MM.1S (cell line): ENCODE results near the gene CACNA1G.

Experiments
- DNase-seq: peaks from one replicate; pipeline ENCODE4 v3.0.0-alpha.2; 2015
- H2AFZ ChIP-seq: fragments of 300-600 bp; sonication (generic); 2 replicates; pipeline ENCODE4 v1.6.0; 2016; ENCODE audit warnings: antibody characterized with exemption, low read length
- H3F3A ChIP-seq: fragments of 300-600 bp; sonication (generic); 2 replicates; pipeline ENCODE4 v1.6.1; 2016; ENCODE audit warnings: mild to moderate bottlenecking, antibody characterized with exemption, low read length, moderate library complexity, mixed read lengths; ENCODE audit not compliant: insufficient read depth
- H3K27ac ChIP-seq: fragments of 300-600 bp; sonication (generic); 2 replicates; pipeline ENCODE4 v1.5.1; 2016; ENCODE audit warnings: mild to moderate bottlenecking, low read length
- H3K27me3 ChIP-seq: fragments of 300-600 bp; sonication (generic); replicated peaks from 2 replicates; pipeline ENCODE4 v1.6.0; 2016; ENCODE audit warnings: low read length; ENCODE audit not compliant: insufficient read depth
- H3K36me3 ChIP-seq: fragments of 300-600 bp; sonication (generic); replicated peaks from 2 replicates; pipeline ENCODE4 v1.6.1; 2016; ENCODE audit warnings: mild to moderate bottlenecking, low read length, mixed read lengths; ENCODE audit not compliant: insufficient read depth
- H3K4me1 ChIP-seq: fragments of 300-600 bp; sonication (generic); 2 replicates; pipeline ENCODE4 v1.6.1; 2016; ENCODE audit warnings: low read length, mixed read lengths
- H3K4me2 ChIP-seq: fragments of 300-600 bp; sonication (generic); 2 replicates; pipeline ENCODE4 v1.6.0; 2016; ENCODE audit warnings: low read depth, low read length
- H3K4me3 ChIP-seq: fragments of 300-600 bp; sonication (generic); 2 replicates; pipeline ENCODE4 v1.5.1; 2016; ENCODE audit warnings: low read length, mixed read lengths
- H3K79me2 ChIP-seq: fragments of 300-600 bp; sonication (generic); 2 replicates; pipeline ENCODE4 v1.6.1; 2016; ENCODE audit warnings: mixed run types, low read length, mixed read lengths
- H3K9ac ChIP-seq: fragments of 300-600 bp; sonication (generic); 2 replicates; pipeline ENCODE4 v1.6.1; 2016; ENCODE audit warnings: low read length, mixed read lengths
- H3K9me2 ChIP-seq: fragments of 300-600 bp; sonication (generic); replicated peaks from 2 replicates; pipeline ENCODE4 v1.6.1; 2016; ENCODE audit warnings: mild to moderate bottlenecking, low read length, mixed read lengths; ENCODE audit not compliant: insufficient read depth
- H3K9me3 ChIP-seq: fragments of 300-600 bp; sonication (generic); replicated peaks from 2 replicates; pipeline ENCODE4 v1.6.1; 2016; ENCODE audit warnings: mild to moderate bottlenecking, low read length, mixed read lengths; ENCODE audit not compliant: insufficient read depth
- H4K20me1 ChIP-seq: fragments of 300-600 bp; sonication (generic); 2 replicates; pipeline ENCODE4 v1.6.1; 2016; ENCODE audit warnings: mild to moderate bottlenecking, low read length, moderate library complexity, mixed read lengths; ENCODE audit not compliant: insufficient read depth
- EZH2 ChIP-seq: fragments of 300-600 bp; sonication (generic); optimal IDR thresholded peaks from 2 replicates; pipeline ENCODE3; 2017; ENCODE audit warnings: low read depth, mild to moderate bottlenecking, antibody characterized with exemption, low read length, mixed read lengths
- EZH2phosphoT487 ChIP-seq: fragments of 300-600 bp; sonication (generic); IDR thresholded peaks from 2 replicates; pipeline ENCODE4 v1.6.1; 2018; ENCODE audit warnings: antibody characterized with exemption, low read length
- TF ChIP-seq, protein P1 (sequence below): fragments of 300-600 bp; sonication (generic); IDR thresholded peaks from 2 replicates; pipeline ENCODE4 v1.5.1; 2016; ENCODE audit warnings: antibody characterized with exemption, low read length, mixed read lengths

Gene CACNA1G

DNA sequence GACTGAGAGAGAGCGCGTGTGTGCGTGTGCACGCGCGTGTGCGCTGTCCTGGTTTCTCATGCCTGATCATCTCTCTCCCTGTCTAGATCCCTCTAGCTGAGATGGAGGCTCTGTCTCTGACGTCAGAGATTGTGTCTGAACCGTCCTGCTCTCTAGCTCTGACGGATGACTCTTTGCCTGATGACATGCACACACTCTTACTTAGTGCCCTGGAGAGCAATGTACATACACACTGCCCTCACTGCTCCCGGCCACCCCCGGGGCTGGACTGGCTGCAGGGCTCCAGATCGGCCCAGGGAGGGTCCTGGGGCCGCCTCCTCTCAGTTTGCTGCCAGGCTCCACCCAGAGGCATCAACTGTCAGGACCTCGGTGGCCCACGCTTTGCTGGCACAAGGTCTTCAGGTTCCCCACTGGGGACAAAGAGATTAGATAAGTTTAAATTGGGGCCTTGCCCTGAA lies 61.1 kb downstream of the CACNA1G start:
- no peaks in the 10 kb centered on the region for H3K36me3 ChIP-seq
- H4K20me1 ChIP-seq = no peaks in the 10 kb centered on the region
- H2AFZ ChIP-seq = no peak overlapping the region
- H3F3A ChIP-seq = no peaks in the 10 kb centered on the region
- H3K9me3 ChIP-seq = no peaks in the 10 kb centered on the region
- no peaks in the 10 kb centered on the region for H3K4me1 ChIP-seq
- no peak overlapping the region for H3K4me3 ChIP-seq
- peaks cover 64% of the 10 kb centered on the region for H3K27me3 ChIP-seq
- DNase-seq = no peak
- no peak overlapping the region for H3K27ac ChIP-seq
- H3K4me2 ChIP-seq = no peak overlapping the region
- H3K79me2 ChIP-seq = no peaks in the 10 kb centered on the region
- no peaks in the 10 kb centered on the region for H3K9me2 ChIP-seq
- H3K9ac ChIP-seq = no peak overlapping the region
- no peak for TF ChIP-seq EZH2phosphoT487
- TF ChIP-seq EZH2 = no peak
- TF ChIP-seq, protein P1, sequence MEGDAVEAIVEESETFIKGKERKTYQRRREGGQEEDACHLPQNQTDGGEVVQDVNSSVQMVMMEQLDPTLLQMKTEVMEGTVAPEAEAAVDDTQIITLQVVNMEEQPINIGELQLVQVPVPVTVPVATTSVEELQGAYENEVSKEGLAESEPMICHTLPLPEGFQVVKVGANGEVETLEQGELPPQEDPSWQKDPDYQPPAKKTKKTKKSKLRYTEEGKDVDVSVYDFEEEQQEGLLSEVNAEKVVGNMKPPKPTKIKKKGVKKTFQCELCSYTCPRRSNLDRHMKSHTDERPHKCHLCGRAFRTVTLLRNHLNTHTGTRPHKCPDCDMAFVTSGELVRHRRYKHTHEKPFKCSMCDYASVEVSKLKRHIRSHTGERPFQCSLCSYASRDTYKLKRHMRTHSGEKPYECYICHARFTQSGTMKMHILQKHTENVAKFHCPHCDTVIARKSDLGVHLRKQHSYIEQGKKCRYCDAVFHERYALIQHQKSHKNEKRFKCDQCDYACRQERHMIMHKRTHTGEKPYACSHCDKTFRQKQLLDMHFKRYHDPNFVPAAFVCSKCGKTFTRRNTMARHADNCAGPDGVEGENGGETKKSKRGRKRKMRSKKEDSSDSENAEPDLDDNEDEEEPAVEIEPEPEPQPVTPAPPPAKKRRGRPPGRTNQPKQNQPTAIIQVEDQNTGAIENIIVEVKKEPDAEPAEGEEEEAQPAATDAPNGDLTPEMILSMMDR = no peak

DNA sequence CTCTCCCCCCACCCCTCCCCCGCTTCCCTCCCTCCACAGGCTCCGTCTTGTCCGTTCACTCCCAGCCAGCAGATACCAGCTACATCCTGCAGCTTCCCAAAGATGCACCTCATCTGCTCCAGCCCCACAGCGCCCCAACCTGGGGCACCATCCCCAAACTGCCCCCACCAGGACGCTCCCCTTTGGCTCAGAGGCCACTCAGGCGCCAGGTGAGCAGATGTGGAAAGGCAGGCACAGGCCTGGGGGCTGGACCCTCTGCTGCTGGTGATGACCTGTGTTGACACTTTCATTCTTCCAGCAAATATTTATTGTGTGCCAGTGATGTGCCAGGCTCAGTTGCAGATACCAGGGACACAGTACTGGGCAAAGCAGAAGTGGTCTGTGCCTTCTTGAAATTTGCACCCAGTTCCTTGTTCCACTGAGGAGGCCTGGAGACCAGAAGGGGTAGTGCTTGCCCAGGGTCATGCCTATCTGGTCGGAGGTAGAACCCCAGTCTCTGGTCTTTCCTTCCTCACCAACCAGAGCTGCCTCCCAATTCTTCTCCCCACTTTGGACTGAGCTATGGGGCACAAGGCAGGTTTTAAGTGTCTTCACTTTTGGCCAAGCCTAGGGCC lies 63.9 kb downstream of the CACNA1G start:
- no peak overlapping the region for H3K4me3 ChIP-seq
- no peaks in the 10 kb centered on the region for H3K79me2 ChIP-seq
- no peak overlapping the region for H3K9ac ChIP-seq
- H3K4me1 ChIP-seq = peaks cover 10% of the 10 kb centered on the region
- no peaks in the 10 kb centered on the region for H3K9me2 ChIP-seq
- no peak overlapping the region for H2AFZ ChIP-seq
- H3K27me3 ChIP-seq = peaks cover 49% of the 10 kb centered on the region
- no peak for TF ChIP-seq EZH2phosphoT487
- no peak for TF ChIP-seq EZH2
- TF ChIP-seq, protein P1 = no peak
- no peaks in the 10 kb centered on the region for H3F3A ChIP-seq
- H3K36me3 ChIP-seq = no peaks in the 10 kb centered on the region
- H3K4me2 ChIP-seq = no peak overlapping the region
- no peak for DNase-seq
- no peaks in the 10 kb centered on the region for H4K20me1 ChIP-seq
- H3K27ac ChIP-seq = no peak overlapping the region
- H3K9me3 ChIP-seq = no peaks in the 10 kb centered on the region

DNA sequence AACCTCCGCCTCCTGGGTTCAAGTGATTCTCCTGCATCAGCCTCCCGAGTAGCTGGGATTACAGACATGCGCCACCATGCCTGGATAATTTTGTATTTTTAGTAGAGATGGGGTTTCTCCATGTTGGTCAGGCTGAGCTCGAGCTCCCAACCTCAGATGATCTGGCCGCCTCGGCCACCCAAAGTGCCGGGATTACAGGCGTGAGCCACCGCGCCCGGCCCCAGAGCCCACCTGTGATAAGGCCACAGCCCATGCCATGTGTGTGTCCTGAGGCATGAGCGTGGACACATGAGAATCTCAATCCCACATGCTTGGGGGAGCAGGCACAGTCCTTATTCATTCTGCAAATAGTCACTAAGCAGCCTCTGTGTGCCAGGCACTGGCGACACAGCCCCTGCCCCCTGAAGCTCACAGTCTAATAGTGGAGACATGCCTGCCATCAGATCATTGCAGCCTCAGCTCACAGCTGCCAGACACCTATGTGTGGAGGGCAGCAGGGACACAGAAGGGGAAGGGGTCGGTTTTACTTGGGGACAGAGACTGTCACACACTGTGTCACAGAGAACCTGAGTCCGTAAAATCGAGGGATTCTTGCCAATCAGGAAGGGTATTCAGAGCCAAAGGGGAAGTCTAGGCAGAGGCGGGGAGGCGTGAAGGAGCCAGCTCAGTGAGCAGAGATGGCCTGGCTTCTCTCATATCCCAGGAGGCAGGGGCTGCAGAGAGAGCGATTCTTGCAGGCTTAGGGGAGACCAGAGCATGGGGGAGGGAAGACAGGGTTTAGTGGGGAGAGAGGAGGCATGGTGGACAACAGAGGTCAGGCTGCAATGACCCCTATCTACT lies 64.7 kb downstream of the CACNA1G start:
- Histone ChIP-seq H3F3A (no peaks in the 10 kb centered on the region), H3K4me1 (peaks cover 10% of the 10 kb centered on the region), H3K9me3 (no peaks in the 10 kb centered on the region), H3K27ac (no peak overlapping the region), H3K36me3 (no peaks in the 10 kb centered on the region), H3K9me2 (no peaks in the 10 kb centered on the region), H2AFZ (no peak overlapping the region), H3K4me3 (no peak overlapping the region), H4K20me1 (no peaks in the 10 kb centered on the region), H3K4me2 (no peak overlapping the region), H3K27me3 (peaks cover 44% of the 10 kb centered on the region), H3K9ac (no peak overlapping the region), H3K79me2 (no peaks in the 10 kb centered on the region)
- TF ChIP-seq EZH2 = no peak
- no peak for TF ChIP-seq EZH2phosphoT487
- TF ChIP-seq, protein P1 = no peak
- no peak for DNase-seq
